Lung microvascular endothelial cell (primary cell): ENCODE measurements around the gene GPR12. TPM values are rescaled to one million over a fixed set of nuclear protein-coding genes. Genes with fewer than 3 reads are reported as not detected.

ENCODE experiments used
- DNase-seq, 2 donors: peaks; one replicate each; pipeline versions ENCODE4 v3.0.0 to v3.0.0-alpha.2; 2010; ENCODE audit warnings: low read depth in 2 of 2
- total RNA-seq: library from RNA; depleted of rRNA; stranded (reverse); fragments of >200 nt; gene quantifications from 2 replicates; pipeline ENCODE4 v1.2.1, GENCODE V29; 2014

GPR12 gene
- total RNA-seq, result not detected in 2 replicates

GRCh38 chr13:26759907-26760831, at the start of gene GPR12:
Gene GPR12 (minus strand): TSS chr13:26760786. CDS start chr13:26759827, 959 bp downstream.
- no peak for DNase-seq

GRCh38 chr13:26810095-26810494, 49.5 kb upstream of the GPR12 start:
- no peak for DNase-seq

- DNase-seq, result no peak
Measured at GRCh38 chr13:26806891-26807290, 46.3 kb upstream of the GPR12 start.

- DNase-seq, result no peak
Measured at GRCh38 chr13:26787961-26788360, 27.4 kb upstream of the GPR12 start.

- DNase-seq, result no peak
Measured at GRCh38 chr13:26786651-26787295, 26.2 kb upstream of the GPR12 start.

- peak in 1 of 2 donors; percentile 3 for DNase-seq
Measured at GRCh38 chr13:26785838-26786630, 25.4 kb upstream of the GPR12 start.

- no peak for DNase-seq
Measured at GRCh38 chr13:26784704-26785639, 24.4 kb upstream of the GPR12 start.

GRCh38 chr13:26780411-26780810, 19.8 kb upstream of the GPR12 start:
- DNase-seq, result no peak

- DNase-seq, result no peak
Measured at GRCh38 chr13:26779321-26779720, 18.7 kb upstream of the GPR12 start.

- no peak for DNase-seq
Measured at GRCh38 chr13:26772531-26772930, 11.9 kb upstream of the GPR12 start.

GRCh38 chr13:26771796-26772195, 11.2 kb upstream of the GPR12 start:
- no peak for DNase-seq

GRCh38 chr13:26762745-26763345, 2.3 kb upstream of the GPR12 start:
- peak in 1 of 2 donors; percentile 6 for DNase-seq

- DNase-seq, result no peak
Measured at GRCh38 chr13:26760832-26761582, 421 bp upstream of the GPR12 start.

- DNase-seq, result no peak
Measured at GRCh38 chr13:26759249-26759906, 1.2 kb downstream of the GPR12 start.

GRCh38 chr13:26758496-26759157, 2.0 kb downstream of the GPR12 start:
- no peak for DNase-seq

- no peak for DNase-seq
Measured at GRCh38 chr13:26756961-26757360, 3.6 kb downstream of the GPR12 start.

GRCh38 chr13:26752671-26753070, 7.9 kb downstream of the GPR12 start:
- no peak for DNase-seq

- DNase-seq, result no peak
Measured at GRCh38 chr13:26749905-26750304, 10.7 kb downstream of the GPR12 start.

GRCh38 chr13:26749285-26749684, 11.3 kb downstream of the GPR12 start:
- no peak for DNase-seq
